Ramos (cell line): Measurements from ENCODE around the gene ZNF581.

Experiments
- in situ Hi-C: fragments of 300-500 bp; cut with MboI; formaldehyde crosslinking; loops from one replicate; pipeline ENCODE4 v1.14.3; 2022; ENCODE audit warnings: low sequenced_read_pairs; ENCODE audit not compliant: unreplicated experiment

Gene ZNF581

DNA sequence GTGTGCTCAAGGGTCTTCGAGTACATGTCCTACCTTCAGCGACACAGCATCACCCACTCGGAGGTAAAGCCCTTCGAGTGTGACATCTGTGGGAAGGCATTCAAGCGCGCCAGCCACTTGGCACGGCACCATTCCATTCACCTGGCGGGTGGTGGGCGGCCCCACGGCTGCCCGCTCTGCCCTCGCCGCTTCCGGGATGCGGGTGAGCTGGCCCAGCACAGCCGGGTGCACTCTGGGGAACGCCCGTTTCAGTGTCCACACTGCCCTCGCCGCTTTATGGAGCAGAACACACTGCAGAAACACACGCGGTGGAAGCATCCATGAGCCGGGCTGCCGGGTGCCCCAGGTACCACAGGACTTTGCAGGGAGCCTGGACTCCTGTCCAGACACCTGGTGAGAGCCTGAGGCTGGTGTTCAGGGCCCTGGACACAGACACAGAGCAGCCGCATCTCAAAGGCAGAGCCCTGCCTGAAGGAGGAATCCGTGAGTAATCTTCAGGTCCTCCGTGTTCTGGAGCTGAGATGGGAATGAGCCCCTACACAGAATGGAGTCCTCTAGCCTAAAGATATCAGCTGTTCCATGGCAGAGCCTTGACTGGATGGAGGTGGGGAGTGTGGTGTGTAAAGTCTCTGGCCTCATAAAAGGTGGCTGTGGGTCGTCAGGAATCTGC lies 1.5 kb downstream of the ZNF581 start:
- in situ Hi-C loops, result loop anchor here (25.0 kb wide), 1 partner anchor 358 kb away; the partner anchor contains the start of genes BRSK1 and HSPBP1

DNA sequence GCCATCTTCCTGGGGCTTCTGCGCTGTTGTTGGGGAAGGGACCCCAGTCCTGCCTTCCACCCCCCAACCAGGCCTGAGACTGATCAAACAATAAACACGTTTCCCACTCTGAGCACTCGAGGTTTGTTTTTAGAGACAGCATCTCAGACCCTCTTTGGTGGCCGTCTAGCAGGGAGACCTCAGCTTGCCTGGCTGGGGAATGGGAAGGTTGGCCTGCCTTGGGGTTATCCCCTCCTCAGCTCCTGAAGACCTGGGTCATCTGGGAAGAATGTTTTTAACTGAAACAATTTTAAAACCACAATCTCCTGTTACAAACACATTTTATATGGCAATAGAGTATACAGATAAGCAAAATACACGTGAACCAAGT lies 2.0 kb downstream of the ZNF581 start:
- in situ Hi-C loops, result loop anchor here (25.0 kb wide), 1 partner anchor 358 kb away; the partner anchor contains the start of genes BRSK1 and HSPBP1

DNA sequence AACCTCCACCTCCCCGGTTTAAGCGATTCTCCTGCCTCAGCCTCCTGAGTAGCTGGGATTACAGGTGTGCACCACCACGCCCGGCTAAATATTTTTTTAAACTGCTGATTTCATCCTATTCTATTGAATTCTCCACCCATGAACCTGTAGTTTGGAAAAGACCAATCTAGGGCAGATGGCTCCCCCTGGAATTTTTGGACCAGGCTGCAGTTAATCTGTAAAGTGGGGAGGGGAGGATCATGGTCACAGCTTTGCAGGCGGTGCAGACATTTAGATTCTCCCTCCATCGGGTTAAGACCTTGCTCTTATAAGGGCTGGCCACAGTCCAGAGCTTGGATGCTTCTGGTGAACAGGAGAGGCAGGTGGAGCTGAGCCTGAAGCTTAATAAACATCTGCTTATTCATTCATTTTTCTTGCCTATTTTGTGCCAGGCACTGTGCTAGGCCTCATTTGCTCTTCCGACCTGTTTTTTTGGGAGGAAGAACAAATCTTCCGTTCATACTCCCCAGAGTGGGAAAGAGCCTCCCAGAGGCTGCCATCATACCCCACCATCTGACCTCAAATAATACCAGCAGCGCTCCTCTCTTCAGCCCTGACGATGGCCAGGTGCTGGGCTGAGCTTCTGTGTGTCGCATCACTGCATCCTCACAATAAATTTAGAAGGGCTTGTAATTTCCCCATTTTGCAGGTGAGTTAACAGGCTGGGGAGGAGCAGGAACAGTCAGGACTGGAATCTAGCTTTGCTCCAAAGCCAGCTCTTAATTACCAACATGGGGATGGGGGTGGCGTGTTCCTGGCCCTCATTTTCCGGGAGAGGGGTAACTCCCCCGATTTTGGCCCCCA lies 3.7 kb downstream of the ZNF581 start:
- in situ Hi-C loops, result loop anchor here (25.0 kb wide), 1 partner anchor 360 kb away; the partner anchor contains the start of genes BRSK1 and HSPBP1

DNA sequence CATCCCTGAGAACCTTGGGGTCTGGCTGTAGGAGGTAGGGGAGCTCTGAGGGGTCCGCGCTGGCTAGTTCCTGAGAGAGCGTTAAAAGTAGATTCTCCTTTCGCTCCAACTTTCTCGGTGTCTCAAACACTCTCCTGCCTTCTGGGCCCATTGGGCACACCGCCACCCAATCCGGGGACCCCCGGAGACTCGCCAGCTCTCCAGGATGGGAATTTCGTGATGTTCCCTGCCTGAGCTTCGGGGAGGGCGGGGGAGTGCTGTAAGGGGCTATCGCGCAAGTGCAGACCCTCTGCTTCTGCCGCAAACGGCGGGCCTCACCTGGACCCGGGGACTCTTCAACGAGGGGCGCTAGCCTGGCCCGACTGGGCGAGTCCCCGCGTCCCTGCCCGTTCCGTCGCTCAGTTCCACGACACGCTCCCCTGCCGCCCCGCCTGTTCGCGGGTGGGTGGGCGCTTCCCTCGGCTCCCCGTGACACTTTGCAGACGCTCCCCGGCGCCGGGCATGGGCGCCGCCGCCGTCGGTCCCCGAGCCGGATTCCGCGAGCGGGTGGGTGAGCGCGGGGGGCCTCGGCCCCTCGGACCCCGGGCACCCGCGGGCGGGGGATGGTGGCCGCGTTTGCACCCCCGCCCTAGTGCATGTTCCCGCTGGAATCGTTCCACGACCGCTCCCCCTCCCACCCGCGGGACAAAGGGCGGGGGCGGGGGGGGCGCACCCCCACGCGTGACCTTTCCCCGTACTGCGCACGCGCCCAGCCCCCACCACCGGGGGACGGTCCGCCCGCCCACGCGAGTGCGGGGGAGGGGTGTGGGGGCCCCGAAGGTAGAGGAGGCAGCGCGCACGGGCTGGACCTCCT lies 4.5 kb downstream of the ZNF581 start, which contains the start of gene CCDC106:
TSS of gene CCDC106 (plus strand) at position 481 of the 853 bp plus-strand sequence. CDS start 835 bp downstream, outside the sequence.
- in situ Hi-C loops, result loop anchor here (25.0 kb wide), 1 partner anchor 361 kb away; the partner anchor contains the start of genes BRSK1 and HSPBP1

DNA sequence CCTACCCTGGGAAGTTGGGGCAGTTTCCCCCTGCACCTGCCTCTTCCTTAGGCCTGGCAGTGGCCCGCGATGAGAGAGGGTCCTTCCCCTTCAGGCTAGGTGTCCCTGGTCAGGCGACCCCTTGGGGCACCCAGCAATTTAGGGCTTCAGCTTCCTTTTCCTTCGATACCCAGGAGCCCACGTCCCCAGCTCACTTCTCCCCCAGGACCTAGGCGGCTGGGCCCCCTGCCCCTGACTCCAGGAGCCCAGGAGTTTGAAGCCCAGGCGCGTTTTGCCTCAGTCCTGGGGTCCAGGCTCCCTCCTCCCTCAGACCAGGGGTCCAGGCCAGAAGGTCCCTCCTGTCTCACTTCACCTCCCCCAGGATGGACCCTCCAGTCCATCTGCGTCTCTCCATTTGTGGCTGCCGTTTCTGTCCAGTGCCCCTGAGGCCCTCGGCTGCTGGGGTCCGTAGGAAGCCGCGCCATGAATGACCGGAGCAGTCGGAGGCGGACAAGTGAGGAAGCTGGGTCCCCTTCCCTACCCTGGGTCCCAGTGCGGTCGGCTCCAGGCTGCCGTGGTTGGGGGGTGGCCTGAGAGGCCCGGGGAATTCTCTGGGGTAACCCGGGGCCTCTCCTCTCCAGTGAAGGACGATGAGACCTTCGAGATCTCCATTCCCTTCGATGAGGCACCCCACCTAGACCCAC lies 5.3 kb downstream of the ZNF581 start:
- in situ Hi-C loops, result loop anchor here (25.0 kb wide), 1 partner anchor 361 kb away; the partner anchor contains the start of genes BRSK1 and HSPBP1

DNA sequence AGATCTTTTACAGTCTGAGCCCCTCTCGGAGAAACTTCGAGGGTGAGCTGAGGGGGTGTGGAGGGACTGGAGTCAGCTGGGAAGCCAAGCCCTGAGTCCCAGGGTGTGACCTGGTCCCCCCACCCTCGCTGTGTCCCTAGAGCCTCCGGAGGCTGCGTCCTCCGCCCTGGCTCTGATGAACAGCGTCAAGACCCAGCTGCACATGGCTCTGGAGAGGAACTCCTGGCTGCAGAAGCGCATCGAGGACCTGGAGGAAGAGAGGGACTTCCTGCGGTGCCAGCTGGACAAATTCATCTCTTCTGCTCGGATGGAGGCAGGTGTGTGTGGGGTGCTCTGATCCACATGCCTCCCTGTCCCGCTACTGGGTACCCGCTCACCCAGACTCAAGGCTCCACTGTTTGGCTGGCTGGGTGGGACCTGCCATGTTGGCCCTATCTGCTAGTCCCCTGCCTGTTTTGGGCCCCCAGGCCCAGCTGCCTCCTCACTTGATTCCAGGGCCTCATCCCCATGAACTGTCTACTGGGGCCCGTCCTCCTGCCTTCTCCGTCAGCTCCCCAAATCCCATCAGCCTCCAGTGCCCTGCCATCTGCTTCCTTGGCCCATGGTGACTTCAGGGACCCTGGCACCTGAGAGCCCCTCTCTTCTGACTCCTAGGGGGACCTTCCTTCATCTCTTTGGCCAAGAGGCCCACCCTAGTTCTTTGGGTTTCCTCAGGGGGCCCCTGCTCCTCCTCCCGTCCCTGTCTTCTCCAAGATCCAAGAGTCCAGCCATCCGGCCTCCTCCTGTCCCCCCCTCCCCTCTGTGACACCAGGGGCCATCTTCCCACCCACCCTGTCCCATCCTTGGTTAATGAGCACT lies 6.0 kb downstream of the ZNF581 start:
- in situ Hi-C loops, result loop anchor here (25.0 kb wide), 2 partner anchors 362 to 1462 kb away; partner anchors contain the start of genes BRSK1, HSPBP1, MBOAT7 and TSEN34

DNA sequence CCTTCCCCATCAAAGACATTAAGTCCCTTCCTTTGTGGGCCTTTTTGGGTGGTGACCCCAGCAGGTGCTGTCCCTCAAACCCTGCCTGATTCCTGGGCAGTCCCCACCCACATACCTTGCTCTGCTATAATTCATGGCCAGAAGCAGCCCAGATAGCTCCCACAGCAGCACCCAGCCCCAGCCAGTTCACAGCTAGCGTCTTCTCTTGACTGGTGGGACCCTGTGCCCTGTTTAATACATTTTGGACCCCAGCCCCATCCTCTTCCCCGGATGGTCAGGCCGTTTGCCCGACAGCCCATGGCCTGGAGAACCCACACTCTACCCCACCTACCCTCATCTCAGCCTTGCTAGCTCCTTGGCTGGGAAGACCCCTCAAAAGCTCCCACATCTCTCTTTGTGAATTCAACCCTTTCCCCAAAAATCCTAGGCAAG lies 6.7 kb downstream of the ZNF581 start:
- in situ Hi-C loops, result loop anchor here (25.0 kb wide), 1 partner anchor 1463 kb away; the partner anchor contains the start of genes MBOAT7 and TSEN34

DNA sequence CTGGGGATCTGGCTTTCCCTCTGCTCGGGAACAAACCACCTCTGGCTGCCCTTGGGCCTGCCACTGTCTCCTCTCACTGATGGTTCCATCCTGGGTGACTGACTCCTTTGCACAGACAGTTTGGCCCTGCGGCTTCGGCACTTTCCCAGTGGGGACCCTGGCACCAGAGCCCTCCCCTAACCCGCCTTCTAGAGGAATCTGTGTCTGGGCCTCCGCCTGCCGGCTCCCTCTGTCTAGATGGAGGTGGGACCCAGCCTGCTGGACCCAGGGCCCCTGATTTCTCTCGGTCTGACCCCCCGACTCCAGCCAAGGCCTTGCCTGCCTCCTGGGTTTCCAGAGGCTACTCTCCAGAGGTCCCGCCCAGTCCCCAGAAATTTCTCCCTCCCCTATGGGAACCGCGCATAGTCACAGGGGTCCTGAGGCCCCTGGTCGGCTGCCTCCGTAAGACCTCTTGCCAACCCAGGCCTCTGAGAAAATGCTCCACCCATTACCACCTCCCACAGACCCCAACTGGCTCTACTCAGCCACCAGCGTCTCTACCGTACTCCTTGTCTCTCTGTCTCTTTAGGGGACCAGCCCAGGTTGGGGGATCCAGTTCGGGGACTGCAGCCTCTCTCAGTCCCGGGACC lies 7.3 kb downstream of the ZNF581 start:
- in situ Hi-C loops, result loop anchor here (25.0 kb wide), 1 partner anchor 1463 kb away; the partner anchor contains the start of genes MBOAT7 and TSEN34

DNA sequence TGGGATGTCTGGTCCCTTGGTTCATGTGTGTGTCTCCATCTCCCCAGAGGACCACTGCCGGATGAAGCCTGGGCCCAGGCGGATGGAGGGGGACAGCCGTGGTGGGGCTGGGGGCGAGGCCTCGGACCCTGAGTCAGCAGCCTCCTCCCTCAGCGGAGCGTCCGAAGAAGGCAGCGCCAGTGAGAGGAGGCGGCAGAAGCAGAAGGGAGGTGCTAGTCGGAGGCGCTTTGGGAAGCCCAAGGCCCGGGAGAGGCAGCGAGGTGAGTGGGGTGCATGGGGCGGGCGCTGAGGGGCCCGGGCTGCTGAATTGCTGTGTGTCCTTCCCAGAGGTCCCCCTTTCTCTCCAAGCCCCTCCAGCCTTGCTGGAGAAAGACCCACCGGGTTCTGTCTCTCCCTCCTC lies 7.8 kb downstream of the ZNF581 start:
- in situ Hi-C loops, result loop anchor here (25.0 kb wide), 1 partner anchor 1464 kb away; the partner anchor contains the start of genes MBOAT7 and TSEN34

DNA sequence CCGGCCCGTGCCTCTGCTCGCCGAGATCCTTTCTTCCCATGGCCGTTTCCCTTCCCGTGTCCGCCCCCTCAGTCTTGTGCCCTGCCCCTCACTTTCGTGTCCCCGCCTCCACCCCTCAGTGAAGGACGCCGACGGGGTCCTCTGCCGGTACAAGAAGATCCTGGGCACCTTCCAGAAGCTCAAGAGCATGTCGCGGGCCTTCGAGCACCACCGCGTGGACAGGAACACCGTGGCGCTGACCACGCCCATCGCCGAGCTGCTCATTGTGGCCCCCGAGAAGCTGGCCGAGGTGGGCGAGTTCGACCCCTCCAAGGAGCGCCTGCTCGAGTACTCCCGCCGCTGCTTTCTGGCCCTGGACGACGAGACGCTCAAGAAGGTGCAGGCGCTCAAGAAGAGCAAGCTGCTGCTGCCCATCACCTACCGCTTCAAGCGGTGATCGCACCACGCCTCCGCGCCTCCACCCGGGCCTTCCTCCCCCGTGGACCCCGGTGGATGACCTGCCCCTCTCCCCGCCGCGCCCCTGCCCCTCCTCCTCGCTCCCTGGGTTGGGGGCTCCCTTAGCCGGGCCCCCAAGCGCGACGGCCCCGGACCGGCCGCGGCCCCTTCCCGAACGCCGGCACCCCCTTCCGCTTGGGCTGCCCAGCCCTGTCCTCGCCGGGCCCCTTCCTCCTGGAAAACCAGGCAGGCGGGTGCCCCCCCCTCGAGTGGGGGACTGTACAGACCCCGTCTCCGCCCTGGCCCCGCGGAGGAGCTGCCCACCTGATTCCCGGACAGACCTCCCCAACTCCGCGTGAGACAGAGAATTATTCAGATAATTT lies 9.1 kb downstream of the ZNF581 start:
- in situ Hi-C loops, result loop anchor here (25.0 kb wide), 1 partner anchor 1465 kb away; the partner anchor contains the start of genes MBOAT7 and TSEN34

DNA sequence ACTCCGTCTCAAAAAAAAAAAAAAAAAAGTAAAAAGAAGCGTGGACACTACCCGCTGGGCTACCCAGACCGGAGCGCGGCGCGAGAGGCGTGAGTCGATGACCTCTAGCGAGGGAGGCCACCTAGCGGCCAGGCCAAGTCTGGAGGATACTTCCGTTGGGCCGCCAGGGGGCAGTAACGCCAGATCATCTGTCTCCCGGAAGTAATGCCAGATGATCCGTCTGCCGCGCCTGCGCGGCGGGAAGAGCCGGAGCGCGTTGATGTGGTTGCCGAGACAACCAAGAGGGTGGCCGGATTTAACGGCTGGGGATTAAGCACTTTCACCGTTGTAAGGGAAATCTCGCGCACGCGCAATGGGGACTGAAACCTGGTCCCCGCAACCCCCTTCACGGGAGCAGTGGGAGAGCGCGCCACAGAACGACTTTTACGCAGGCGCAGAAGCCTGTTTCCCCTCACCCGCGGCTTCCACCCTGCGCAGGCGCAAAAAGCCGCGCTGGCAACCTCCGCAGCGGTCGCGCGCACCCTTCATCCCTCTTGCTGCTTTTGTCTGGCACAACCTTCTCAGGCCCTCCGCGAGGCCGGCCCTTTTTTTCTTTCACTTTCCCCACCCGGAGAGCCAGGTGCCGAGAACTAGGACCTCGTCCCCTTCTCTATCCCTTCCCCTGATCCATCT lies 10.3 kb downstream of the ZNF581 start:
- in situ Hi-C loops, result loop anchor here (25.0 kb wide), 1 partner anchor 1466 kb away; the partner anchor contains the start of genes MBOAT7 and TSEN34

DNA sequence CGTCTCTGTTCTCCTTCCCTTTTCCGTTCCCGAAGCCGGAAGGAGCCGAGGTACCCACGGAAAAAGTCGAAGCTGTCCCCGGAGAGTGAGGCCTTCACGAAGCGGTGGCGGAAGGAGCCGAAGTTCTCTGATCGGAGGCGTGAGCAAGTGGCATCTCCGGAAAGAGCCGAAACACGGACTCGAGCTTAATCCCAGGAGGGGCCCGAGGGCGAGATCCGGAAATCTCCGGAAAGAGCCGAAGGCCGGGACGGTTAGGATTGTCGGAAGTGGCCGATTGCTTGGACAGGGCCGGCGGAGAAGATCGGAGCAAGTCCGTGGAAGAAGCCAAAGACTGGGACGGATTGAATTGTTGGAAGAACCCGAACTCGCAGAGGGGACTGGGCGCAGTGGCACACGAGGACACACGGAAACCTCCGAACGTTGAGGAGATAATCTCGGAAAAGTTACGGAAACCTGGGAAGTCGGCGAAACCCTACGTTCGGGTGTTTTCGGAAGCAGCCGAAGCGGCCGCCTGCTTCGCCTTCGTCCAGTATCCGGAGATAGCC lies 10.9 kb downstream of the ZNF581 start:
- in situ Hi-C loops, result loop anchor here (25.0 kb wide), 1 partner anchor 1467 kb away; the partner anchor contains the start of genes MBOAT7 and TSEN34

DNA sequence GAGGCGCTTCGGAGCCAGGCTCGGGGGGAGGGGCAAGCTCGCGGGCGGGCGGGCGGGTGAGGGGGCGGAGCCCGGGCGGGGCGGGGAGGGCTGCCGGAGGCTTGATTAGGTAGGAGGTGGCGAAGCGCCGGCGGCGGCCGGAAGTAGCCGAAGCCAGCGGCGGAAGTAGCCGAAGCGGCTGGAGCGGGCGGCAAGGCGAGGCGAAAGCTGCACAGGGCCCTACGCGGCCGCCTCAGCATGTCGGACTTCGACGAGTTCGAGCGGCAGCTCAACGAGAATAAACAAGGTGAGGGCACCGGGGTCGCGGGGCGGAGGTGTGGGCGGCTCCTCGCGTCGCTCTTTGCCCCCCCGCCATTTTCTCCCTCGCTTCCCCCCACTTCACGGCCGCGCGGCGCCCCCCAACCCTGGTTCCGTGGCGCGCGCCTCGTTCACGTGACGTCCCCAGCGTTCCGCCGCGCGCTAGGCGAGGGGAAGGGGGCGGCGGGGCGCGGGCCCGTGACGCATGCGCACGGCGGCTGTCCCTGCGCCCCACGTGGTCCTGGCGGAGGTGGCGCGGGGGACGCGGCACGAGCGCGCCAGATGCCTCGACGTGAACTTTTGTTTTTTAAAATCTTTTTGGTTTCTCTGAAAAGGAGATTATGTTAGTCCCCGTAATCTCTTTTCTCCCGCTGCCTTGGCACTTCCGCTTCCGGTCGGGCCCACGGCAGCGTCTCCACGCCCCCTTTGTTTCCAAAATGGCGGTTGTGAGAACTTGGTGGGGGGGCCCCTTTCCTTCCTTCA lies 11.6 kb downstream of the ZNF581 start, which contains the start of gene U2AF2:
TSS of gene U2AF2 (plus strand) at position 168 of the 780 bp plus-strand sequence. CDS start at position 238, 70 bp downstream.
- in situ Hi-C loops, result loop anchor here (25.0 kb wide), 1 partner anchor 1468 kb away; the partner anchor contains the start of genes MBOAT7 and TSEN34

DNA sequence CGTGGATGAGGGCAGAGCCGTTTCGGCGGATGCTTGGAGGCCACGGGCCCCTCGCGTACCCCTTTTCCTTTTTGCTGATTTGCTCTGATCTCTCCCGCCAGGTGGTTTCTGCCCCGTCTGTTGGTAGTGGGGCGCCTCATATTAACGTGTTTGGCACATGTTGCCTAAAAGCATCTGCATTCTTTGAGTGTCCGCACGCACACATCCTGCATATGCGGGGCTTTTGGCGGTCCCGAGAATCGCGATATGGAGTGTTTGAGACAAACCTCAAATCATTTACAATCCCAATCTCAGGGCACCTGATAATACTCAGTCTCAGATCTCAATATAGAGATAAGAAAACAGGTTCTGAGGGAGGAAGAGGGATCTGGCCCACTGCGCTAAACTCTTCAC lies 12.2 kb downstream of the ZNF581 start:
- in situ Hi-C loops, result loop anchor here (25.0 kb wide), 1 partner anchor 1468 kb away; the partner anchor contains the start of genes MBOAT7 and TSEN34

DNA sequence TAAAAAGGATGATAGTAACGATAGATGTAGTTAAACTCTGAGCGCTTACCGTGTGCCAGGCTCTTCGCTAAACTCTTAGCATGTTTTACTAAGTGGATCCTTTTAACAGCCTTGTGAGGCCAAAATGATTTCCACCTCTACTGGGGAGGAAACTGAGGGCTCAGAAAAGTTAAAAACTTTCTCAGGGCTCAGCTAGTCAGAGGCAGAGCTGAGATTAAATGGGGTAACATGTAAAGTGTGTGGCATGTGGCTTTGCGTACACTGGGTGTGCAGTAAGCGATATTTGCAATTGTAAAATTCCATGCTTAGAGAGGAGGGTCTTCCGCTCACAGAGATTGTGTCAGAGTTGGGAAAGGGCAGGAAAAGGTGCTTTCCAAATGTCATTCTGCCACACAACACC lies 13.1 kb downstream of the ZNF581 start:
- in situ Hi-C loops, result loop anchor here (25.0 kb wide), 1 partner anchor 1469 kb away; the partner anchor contains the start of genes MBOAT7 and TSEN34
